HepG2 (cell line): ENCODE results near the gene TBC1D14. TPM values are rescaled to one million over a fixed set of nuclear protein-coding genes. Genes with fewer than 3 reads are reported as not detected.

Experiments used
- AKAP8 ChIP-seq: sonication (generic); formaldehyde crosslinking; IDR thresholded peaks from 2 replicates; pipeline ENCODE4 v1.5.1; 2020; ENCODE audit warnings: mild to moderate bottlenecking, missing genetic modification reagents
- DR1 ChIP-seq: sonication (generic); formaldehyde crosslinking; IDR thresholded peaks from 2 replicates; pipeline ENCODE4 v1.8.0; 2021; ENCODE audit warnings: mild to moderate bottlenecking, missing genetic modification reagents, inconsistent platforms
- HOXA9 ChIP-seq: sonication (generic); formaldehyde crosslinking; IDR thresholded peaks from 2 replicates; pipeline ENCODE4 v1.8.1; 2022; ENCODE audit warnings: missing genetic modification reagents, mild to moderate bottlenecking, moderate library complexity, borderline replicate concordance
- MZF1 ChIP-seq: sonication (generic); formaldehyde crosslinking; IDR thresholded peaks from 2 replicates; pipeline ENCODE4 v1.8.1; 2023; ENCODE audit warnings: mild to moderate bottlenecking, missing genetic modification reagents, borderline replicate concordance
- NBN ChIP-seq: fragments of 450-650 bp; conservative IDR thresholded peaks from 2 replicates; pipeline ENCODE4 v1.6.1; 2017
- NFIC ChIP-seq: IDR thresholded peaks from 2 replicates; pipeline ENCODE4 v1.6.1; 2012; ENCODE audit warnings: mild to moderate bottlenecking, low read length, inconsistent platforms
- TARDBP ChIP-seq: sonication (generic); formaldehyde crosslinking; IDR thresholded peaks from 2 replicates; pipeline ENCODE4 v1.8.0; 2022; ENCODE audit warnings: mild to moderate bottlenecking, missing genetic modification reagents
- ZNF205 ChIP-seq: IDR thresholded peaks from 2 replicates; pipeline ENCODE4 v1.6.1; 2018; ENCODE audit warnings: missing biosample characterization, missing genetic modification reagents
- ZNF232 ChIP-seq: sonication (generic); formaldehyde crosslinking; IDR thresholded peaks from 2 replicates; pipeline ENCODE4 v1.4.0; 2020; ENCODE audit warnings: missing genetic modification reagents, borderline replicate concordance
- ZNF235 ChIP-seq: sonication (generic); formaldehyde crosslinking; IDR thresholded peaks from 2 replicates; pipeline ENCODE4 v1.8.1; 2023; ENCODE audit warnings: mild to moderate bottlenecking, missing genetic modification reagents, borderline replicate concordance
- ZNF317 ChIP-seq: sonication (generic); formaldehyde crosslinking; IDR thresholded peaks from 2 replicates; pipeline ENCODE4 v1.5.0; 2020; ENCODE audit warnings: mild to moderate bottlenecking, missing genetic modification reagents
- ZNF496 ChIP-seq: sonication (generic); formaldehyde crosslinking; IDR thresholded peaks from 2 replicates; pipeline ENCODE4 v1.8.1; 2023; ENCODE audit warnings: mild to moderate bottlenecking, moderate library complexity, missing genetic modification reagents; ENCODE audit not compliant: insufficient replicate concordance
- ZNF670 ChIP-seq: sonication (generic); formaldehyde crosslinking; IDR thresholded peaks from 2 replicates; pipeline ENCODE4 v1.8.0; 2022; ENCODE audit warnings: mild to moderate bottlenecking, missing genetic modification reagents, borderline replicate concordance
- ZNF724P ChIP-seq: sonication (generic); formaldehyde crosslinking; IDR thresholded peaks from 2 replicates; pipeline ENCODE4 v1.8.0; 2022; ENCODE audit warnings: missing genetic modification reagents, borderline replicate concordance
- polyA plus RNA-seq, 8 experiments: library from polyadenylated mRNA; depleted of rRNA in 3 of 8; stranded (reverse) in 7 of 8; unstranded in 1 of 8; fragments of >200 nt; fragmentation: Illumina TruSeq in 4 of 8; extraction: Trizol in 4 of 8; gene quantifications; 2 replicates each; pipeline versions ENCODE4 v1.2.1 to v1.2.3, GENCODE V29; 2011 to 2016; ENCODE audit warnings: low read depth in 4 of 8, missing spikeins in 1 of 8, mixed read lengths in 1 of 8; ENCODE audit not compliant: insufficient read depth in 1 of 8
- total RNA-seq, 5 experiments: library from RNA; depleted of rRNA; stranded (reverse); fragments of >200 nt; fragmentation: Illumina TruSeq; extraction: Trizol; gene quantifications; 2 replicates each; pipeline ENCODE4 v1.2.3, GENCODE V29; 2016; ENCODE audit warnings: low read depth in 1 of 5
- TF ChIP-seq, protein P1 (sequence below): sonication (generic); formaldehyde crosslinking; IDR thresholded peaks from 2 replicates; pipeline ENCODE4 v1.8.1; 2023; ENCODE audit warnings: mild to moderate bottlenecking, missing genetic modification reagents
- TF ChIP-seq, protein P2 (sequence below), 2 experiments: fragments of 450-650 bp in 1 of 2; sonication (generic) in 1 of 2; formaldehyde crosslinking; IDR thresholded peaks; 2 replicates each; pipeline versions ENCODE4 v1.5.0 to v1.8.0; 2020 to 2022; ENCODE audit warnings: mild to moderate bottlenecking in 1 of 2, missing genetic modification reagents in 1 of 2
- TF ChIP-seq, protein P3 (sequence below): sonication (generic); formaldehyde crosslinking; IDR thresholded peaks from 2 replicates; pipeline ENCODE4 v1.4.0; 2020; ENCODE audit warnings: missing genetic modification reagents, mild to moderate bottlenecking, borderline replicate concordance
- TF ChIP-seq, protein P4 (sequence below): sonication (generic); formaldehyde crosslinking; IDR thresholded peaks from 2 replicates; pipeline ENCODE4 v1.4.0; 2020; ENCODE audit warnings: missing genetic modification reagents, mild to moderate bottlenecking, borderline replicate concordance
- TF ChIP-seq, protein P5 (sequence below): sonication (generic); formaldehyde crosslinking; IDR thresholded peaks from 2 replicates; pipeline ENCODE4 v1.5.0; 2020; ENCODE audit warnings: missing genetic modification reagents

The TBC1D14 gene
- total and polyA plus RNA-seq, 2 of the 13 experiments (the other 11 are each of a cell fraction or from before 2014, with no cell fraction given), result 29.5 to 46.5 TPM

DNA sequence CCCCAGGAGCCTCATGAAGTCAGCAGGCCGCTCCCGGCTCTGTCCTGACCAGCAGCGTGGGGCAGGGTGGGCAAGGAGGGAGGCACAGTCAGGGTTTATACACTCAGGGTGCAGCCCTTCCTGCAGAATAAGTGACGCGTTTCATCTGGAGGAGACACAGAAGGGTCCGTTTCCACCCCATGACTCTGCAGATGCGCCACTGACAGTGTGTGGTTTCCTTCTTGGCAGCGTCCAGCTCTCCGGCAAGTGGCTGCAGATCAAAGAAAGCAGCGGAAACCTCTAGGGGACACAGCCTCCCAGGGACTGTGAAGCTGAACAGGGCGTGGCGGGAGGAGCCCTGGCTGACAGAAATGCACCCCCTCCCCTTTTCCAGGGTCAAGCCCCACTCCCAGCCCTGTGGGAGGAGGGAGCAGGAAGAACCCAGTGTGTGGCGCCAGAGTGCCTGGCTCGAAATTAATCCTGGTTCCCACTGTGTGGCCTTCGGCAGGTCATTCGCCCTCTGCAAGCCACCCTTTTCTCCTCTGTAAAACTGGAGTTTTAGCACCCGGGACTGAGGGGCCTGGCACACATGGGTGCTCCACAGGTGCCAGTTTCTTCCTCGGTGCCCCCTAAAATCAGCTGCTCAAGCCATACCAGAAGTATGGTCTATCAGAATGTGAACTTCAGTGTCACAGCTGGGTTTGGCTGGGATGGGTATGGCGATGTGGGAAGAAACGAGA, 17.3 kb upstream of the TBC1D14 start (continued):
- TF ChIP-seq, protein P1, sequence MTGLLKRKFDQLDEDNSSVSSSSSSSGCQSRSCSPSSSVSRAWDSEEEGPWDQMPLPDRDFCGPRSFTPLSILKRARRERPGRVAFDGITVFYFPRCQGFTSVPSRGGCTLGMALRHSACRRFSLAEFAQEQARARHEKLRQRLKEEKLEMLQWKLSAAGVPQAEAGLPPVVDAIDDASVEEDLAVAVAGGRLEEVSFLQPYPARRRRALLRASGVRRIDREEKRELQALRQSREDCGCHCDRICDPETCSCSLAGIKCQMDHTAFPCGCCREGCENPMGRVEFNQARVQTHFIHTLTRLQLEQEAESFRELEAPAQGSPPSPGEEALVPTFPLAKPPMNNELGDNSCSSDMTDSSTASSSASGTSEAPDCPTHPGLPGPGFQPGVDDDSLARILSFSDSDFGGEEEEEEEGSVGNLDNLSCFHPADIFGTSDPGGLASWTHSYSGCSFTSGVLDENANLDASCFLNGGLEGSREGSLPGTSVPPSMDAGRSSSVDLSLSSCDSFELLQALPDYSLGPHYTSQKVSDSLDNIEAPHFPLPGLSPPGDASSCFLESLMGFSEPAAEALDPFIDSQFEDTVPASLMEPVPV (CRISPR knock-in tag), result peak; percentile 74
- no peak for TF ChIP-seq ZNF496
- TF ChIP-seq NFIC, result no peak
- no peak for TF ChIP-seq ZNF235 (CRISPR knock-in tag)
- 0 out of 2 replicates have a peak, but pooled peaks have one; percentile 44 for TF ChIP-seq ZNF205
- no peak for TF ChIP-seq ZNF670 (CRISPR knock-in tag)
- TF ChIP-seq DR1 (CRISPR knock-in tag), result no peak
- TF ChIP-seq, protein P2, sequence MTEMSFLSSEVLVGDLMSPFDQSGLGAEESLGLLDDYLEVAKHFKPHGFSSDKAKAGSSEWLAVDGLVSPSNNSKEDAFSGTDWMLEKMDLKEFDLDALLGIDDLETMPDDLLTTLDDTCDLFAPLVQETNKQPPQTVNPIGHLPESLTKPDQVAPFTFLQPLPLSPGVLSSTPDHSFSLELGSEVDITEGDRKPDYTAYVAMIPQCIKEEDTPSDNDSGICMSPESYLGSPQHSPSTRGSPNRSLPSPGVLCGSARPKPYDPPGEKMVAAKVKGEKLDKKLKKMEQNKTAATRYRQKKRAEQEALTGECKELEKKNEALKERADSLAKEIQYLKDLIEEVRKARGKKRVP (CRISPR knock-in tag; IDR thresholded peaks at IDR 0.05), result peak in 1 of 2 experiments; percentile 27; a peak in 1 of 4 replicates
- no peak for TF ChIP-seq NBN
- TF ChIP-seq, protein P3, sequence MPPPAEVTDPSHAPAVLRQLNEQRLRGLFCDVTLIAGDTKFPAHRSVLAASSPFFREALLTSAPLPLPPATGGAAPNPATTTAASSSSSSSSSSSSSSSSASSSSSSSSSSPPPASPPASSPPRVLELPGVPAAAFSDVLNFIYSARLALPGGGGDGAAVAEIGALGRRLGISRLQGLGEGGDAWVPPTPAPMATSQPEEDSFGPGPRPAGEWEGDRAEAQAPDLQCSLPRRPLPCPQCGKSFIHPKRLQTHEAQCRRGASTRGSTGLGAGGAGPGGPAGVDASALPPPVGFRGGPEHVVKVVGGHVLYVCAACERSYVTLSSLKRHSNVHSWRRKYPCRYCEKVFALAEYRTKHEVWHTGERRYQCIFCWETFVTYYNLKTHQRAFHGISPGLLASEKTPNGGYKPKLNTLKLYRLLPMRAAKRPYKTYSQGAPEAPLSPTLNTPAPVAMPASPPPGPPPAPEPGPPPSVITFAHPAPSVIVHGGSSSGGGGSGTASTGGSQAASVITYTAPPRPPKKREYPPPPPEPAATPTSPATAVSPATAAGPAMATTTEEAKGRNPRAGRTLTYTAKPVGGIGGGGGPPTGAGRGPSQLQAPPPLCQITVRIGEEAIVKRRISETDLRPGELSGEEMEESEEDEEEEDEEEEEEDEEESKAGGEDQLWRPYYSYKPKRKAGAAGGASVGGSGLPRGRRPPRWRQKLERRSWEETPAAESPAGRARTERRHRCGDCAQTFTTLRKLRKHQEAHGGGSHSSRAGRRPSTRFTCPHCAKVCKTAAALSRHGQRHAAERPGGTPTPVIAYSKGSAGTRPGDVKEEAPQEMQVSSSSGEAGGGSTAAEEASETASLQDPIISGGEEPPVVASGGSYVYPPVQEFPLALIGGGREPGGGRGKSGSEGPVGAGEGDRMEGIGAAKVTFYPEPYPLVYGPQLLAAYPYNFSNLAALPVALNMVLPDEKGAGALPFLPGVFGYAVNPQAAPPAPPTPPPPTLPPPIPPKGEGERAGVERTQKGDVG (CRISPR knock-in tag), result peak; percentile 71; the same call in 1 of the 2 replicates
- TF ChIP-seq, protein P4, sequence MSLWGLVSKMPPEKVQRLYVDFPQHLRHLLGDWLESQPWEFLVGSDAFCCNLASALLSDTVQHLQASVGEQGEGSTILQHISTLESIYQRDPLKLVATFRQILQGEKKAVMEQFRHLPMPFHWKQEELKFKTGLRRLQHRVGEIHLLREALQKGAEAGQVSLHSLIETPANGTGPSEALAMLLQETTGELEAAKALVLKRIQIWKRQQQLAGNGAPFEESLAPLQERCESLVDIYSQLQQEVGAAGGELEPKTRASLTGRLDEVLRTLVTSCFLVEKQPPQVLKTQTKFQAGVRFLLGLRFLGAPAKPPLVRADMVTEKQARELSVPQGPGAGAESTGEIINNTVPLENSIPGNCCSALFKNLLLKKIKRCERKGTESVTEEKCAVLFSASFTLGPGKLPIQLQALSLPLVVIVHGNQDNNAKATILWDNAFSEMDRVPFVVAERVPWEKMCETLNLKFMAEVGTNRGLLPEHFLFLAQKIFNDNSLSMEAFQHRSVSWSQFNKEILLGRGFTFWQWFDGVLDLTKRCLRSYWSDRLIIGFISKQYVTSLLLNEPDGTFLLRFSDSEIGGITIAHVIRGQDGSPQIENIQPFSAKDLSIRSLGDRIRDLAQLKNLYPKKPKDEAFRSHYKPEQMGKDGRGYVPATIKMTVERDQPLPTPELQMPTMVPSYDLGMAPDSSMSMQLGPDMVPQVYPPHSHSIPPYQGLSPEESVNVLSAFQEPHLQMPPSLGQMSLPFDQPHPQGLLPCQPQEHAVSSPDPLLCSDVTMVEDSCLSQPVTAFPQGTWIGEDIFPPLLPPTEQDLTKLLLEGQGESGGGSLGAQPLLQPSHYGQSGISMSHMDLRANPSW (CRISPR knock-in tag), result no peak
- no peak for TF ChIP-seq ZNF232 (CRISPR knock-in tag)
- no peak for TF ChIP-seq HOXA9 (CRISPR knock-in tag)
- TF ChIP-seq MZF1, result no peak
- TF ChIP-seq, protein P5, sequence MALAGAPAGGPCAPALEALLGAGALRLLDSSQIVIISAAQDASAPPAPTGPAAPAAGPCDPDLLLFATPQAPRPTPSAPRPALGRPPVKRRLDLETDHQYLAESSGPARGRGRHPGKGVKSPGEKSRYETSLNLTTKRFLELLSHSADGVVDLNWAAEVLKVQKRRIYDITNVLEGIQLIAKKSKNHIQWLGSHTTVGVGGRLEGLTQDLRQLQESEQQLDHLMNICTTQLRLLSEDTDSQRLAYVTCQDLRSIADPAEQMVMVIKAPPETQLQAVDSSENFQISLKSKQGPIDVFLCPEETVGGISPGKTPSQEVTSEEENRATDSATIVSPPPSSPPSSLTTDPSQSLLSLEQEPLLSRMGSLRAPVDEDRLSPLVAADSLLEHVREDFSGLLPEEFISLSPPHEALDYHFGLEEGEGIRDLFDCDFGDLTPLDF, result no peak
- no peak for TF ChIP-seq ZNF724P (CRISPR knock-in tag)
- TF ChIP-seq AKAP8, result 0 out of 2 replicates have a peak, but pooled peaks have one; percentile 30
- no peak for TF ChIP-seq TARDBP (CRISPR knock-in tag)
- no peak for TF ChIP-seq ZNF317 (CRISPR knock-in tag)
